ENCODE data around the gene MVP.
"Not testable (repeated sequence)": the region's sequence is repeated elsewhere in the genome, so short reads cannot be mapped to it uniquely, and the experiment has no call there.

MVP gene

GRCh38 chr16:29869067-29869466 is 48.8 kb downstream of the MVP start:
- not testable (repeated sequence) for DNase-seq (ENCODE audit: low read depth in 2 of 2, low spot score in 1 of 2)

GRCh38 chr16:29871822-29872546 is 51.7 kb downstream of the MVP start:
- DNase-seq (ENCODE audit: low read depth in 2 of 2, low spot score in 1 of 2): no peak

DNA sequence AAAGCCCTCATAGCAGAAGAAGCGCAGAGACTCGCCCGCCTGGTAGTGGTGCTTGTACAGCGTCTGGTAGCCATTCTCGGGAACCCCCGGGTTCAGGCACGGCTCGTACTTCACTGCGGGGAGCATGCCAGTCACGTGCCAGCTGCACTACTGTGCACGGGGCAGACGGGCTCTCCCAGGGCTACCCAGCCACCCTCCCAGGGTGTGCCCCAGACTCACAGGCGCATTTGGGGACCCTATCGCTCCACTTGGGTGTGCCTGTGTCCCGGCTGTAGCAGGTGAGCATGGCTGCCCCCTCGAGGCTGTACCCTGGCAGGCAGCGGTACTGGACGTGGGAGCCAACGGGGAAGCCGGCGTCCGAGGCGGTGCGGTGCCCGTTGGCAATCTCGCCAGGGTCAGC is 53.1 kb downstream of the MVP start:
- DNase-seq (ENCODE audit: low read depth in 2 of 2, low spot score in 1 of 2): no peak

DNA sequence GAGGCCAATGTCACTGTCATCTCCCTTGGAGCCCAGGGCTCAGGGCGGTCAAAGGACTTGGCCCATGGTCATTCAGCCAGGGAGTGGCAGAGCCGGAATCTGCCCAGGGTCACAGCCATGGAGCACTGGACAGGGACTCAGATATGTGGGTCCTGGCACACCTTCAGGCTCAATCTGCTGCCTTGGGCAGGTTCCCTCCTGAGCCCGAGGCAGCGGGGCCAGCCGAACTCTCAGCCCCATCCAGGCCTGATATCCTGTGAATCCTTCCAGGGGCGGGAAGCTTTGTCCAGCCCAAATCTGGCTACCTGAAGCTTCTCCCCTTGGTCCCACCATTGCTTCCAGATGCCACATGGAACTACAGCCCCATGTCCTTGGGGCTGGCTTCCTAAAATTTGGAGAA is 54.9 kb downstream of the MVP start:
- no peak for DNase-seq (ENCODE audit: low read depth in 2 of 2, low spot score in 1 of 2)

GRCh38 chr16:29876217-29876593 is 55.9 kb downstream of the MVP start:
- no peak for DNase-seq (ENCODE audit: low read depth in 2 of 2, low spot score in 1 of 2)

GRCh38 chr16:29876594-29877249 is 56.5 kb downstream of the MVP start:
- DNase-seq (ENCODE audit: low read depth in 2 of 2, low spot score in 1 of 2): no peak

DNA sequence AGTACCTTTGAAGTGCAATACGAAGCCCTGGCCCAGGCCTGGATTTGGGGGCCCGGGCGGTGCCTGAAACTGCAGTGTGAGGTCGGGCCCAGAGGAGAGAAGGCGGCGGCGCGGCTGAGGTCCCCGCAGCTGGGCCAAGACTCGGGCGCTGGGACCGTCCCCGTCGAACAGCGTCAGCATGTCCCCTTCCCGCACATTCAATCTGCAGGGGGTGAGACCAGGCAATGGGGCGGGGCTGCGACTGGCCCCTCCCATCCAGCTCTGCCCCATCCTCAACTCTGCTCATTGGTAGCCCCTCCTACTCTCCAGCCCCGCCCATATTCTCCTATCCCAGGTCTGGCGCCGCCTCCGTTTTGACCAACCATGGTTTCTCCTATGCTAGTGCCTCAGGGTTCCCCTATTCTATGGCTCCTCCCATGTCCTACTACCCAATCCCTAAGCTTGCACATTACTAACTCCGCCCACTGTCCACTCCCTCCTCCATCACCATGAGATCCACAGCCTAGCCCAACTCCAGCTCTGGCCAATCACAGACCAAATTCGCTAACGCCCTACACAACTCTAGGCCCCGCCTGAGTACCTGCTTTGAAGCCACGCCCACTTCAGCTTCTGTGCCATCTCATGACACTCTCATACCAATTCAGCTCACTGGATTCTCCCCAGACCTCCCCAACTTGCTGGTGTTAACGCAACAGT is 57.2 kb downstream of the MVP start:
- no peak for DNase-seq (ENCODE audit: low read depth in 2 of 2, low spot score in 1 of 2)

- DNase-seq (ENCODE audit: low read depth in 2 of 2, low spot score in 1 of 2): no peak
Observed at GRCh38 chr16:29878172-29878571, 57.9 kb downstream of the MVP start.

GRCh38 chr16:29881050-29881449 is 60.8 kb downstream of the MVP start:
- no peak for DNase-seq (ENCODE audit: low read depth in 2 of 2, low spot score in 1 of 2)

- DNase-seq (ENCODE audit: low read depth in 2 of 2, low spot score in 1 of 2): no peak
Observed at GRCh38 chr16:29883987-29884386, 63.7 kb downstream of the MVP start.

- DNase-seq (ENCODE audit: low read depth in 2 of 2, low spot score in 1 of 2): not testable (repeated sequence)
Observed at GRCh38 chr16:29889372-29889771, 69.1 kb downstream of the MVP start.

- no peak for DNase-seq (ENCODE audit: low read depth in 2 of 2, low spot score in 1 of 2)
Observed at GRCh38 chr16:29891525-29892457, 71.5 kb downstream of the MVP start.

- no peak for DNase-seq (ENCODE audit: low read depth in 2 of 2, low spot score in 1 of 2)
Observed at GRCh38 chr16:29892458-29892813, 72.2 kb downstream of the MVP start.

DNA sequence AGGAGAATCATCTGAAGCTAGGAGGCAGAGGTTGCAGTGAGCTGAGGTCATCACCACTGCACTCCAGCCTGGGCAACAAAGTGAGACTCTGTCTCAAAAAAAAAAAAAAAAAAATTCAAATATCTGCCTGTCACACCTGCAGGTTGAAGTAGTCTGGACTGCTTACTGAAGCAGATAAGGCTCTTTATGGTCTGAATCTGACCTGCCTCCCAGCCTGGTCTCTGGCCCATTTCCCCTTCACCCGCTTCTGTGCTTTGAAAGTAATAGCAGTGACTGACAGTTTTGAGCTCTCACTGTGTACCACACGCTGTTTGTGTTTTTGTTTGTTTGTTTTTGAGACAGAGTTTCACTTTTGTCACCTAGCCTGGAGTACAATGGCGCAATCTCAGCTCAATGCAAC is 73.3 kb downstream of the MVP start:
- DNase-seq (ENCODE audit: low read depth in 2 of 2, low spot score in 1 of 2): no peak

DNA sequence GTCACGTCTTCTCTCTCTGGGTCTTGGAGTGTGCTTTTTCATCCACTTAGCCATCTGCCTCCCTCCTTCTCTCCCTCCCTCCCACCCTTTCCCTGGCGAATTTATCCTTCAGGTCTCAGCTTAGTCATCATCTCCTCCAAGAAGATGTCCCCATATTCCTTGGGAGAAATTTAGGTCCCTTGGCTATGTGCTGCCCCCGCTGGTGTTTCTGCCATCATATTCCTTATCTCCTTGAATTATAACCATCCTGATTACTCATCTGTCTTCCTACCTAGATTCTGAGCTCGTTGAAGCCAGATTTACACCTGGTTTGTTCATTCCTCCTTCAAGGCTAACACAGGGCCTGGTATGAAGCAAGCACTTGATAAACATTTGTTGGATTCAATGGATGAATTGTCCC is 74.1 kb downstream of the MVP start:
- no peak for DNase-seq (ENCODE audit: low read depth in 2 of 2, low spot score in 1 of 2)

DNA sequence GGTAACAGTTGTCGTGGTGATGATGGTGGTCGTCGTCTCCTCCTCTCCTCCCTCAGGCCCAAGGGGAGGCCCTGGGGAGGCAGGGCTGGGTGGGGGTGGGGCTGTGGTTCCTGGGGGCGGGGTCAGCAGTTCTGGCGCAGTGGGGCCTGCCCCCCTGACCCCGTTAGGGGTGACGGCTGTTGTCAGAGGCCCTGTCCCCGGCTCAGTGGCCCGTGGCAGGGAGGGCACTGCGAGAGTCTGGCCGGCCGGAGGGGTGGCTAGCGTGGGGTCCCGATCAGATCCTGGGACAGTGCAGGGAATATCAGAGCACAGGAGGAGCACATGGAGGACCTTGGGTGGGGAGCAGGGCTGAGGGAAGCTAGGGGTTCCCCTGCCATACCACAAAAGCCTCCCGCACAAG is 76.6 kb downstream of the MVP start:
- DNase-seq (ENCODE audit: low read depth in 2 of 2, low spot score in 1 of 2): no peak

DNA sequence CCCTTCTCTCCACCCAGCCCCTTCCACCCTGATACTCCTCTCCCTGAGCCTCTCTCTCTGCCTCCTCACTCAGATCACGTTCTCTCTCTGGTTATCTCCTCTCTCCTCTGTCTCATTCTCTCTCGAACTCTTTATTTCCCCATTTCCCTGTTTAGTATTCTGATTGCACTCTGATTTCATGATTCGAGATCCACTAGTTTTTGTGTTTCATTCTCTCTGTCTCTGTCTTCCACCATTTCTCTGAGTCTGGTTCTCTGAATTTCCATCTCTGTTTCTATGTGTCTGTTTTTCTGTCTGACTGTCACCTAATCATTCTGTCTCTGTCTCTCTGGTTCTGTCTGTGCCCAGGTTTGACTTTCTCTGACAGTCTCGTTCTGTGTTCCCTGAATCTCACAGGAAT is 77.1 kb downstream of the MVP start:
- DNase-seq (ENCODE audit: low read depth in 2 of 2, low spot score in 1 of 2): no peak
